ENCODE results near the gene SSX4B.

GRCh38 chrX:48460031-48460430, 48.3 kb upstream of the SSX4B start:
- TF ChIP-seq YY1 (IDR thresholded peaks at IDR 0.05; ENCODE audit: low read depth) (no peak), RAD21 (IDR thresholded peaks at IDR 0.05; ENCODE audit: low read depth) (no peak), EP300 (IDR thresholded peaks at IDR 0.05; ENCODE audit: borderline replicate concordance) (no peak), REST (IDR thresholded peaks at IDR 0.05; ENCODE audit: low read depth) (no peak), CEBPB (IDR thresholded peaks at IDR 0.05) (no peak), FOXM1 (IDR thresholded peaks at IDR 0.05; ENCODE audit: borderline replicate concordance, low read depth) (no peak), TEAD4 (IDR thresholded peaks at IDR 0.05) (no peak), MAX (IDR thresholded peaks at IDR 0.05) (no peak)
